Mucosa of descending colon (tissue), 3 donors: ENCODE measurements around the gene ADISSP. TPM values are rescaled to one million over a fixed set of nuclear protein-coding genes. Genes with fewer than 3 reads are reported as not detected.

ENCODE experiments used
- ATAC-seq: fragments of 200-7000 bp; cut with Tn5 transposase; one replicate; pipeline ENCODE4 v1.9.1; 2020; ENCODE audit warnings: mild to moderate bottlenecking, moderate library complexity
- DNase-seq, 3 donors: peaks; one replicate each; pipeline ENCODE4 v3.0.0-alpha.2; 2020
- H3K36me3 ChIP-seq: fragments of 200-600 bp; one replicate; pipeline ENCODE4 v1.8.0; 2021; ENCODE audit warnings: low read depth, mild to moderate bottlenecking
- H3K4me1 ChIP-seq: fragments of 200-600 bp; one replicate; pipeline ENCODE4 v1.8.0; 2021; ENCODE audit warnings: low read depth, mild to moderate bottlenecking
- H3K4me3 ChIP-seq: fragments of 200-600 bp; one replicate; pipeline ENCODE4 v1.8.0; 2021; ENCODE audit warnings: mild to moderate bottlenecking
- H3K9me3 ChIP-seq: fragments of 200-600 bp; one replicate; pipeline ENCODE4 v1.8.0; 2021; ENCODE audit warnings: mild to moderate bottlenecking
- CTCF ChIP-seq: fragments of 200-600 bp; IDR thresholded peaks from one replicate; pipeline ENCODE4 v1.8.0; 2022; ENCODE audit warnings: antibody characterized with exemption, mild to moderate bottlenecking
- intact Hi-C, 2 donors: fragments of 100-400 bp; cut with DNase I in 1 of 2; cut with micrococcal nuclease in 1 of 2; formaldehyde crosslinking; loops; one replicate each; pipeline versions ENCODE4 v1.11.0 to v1.11.1; 2022; cut with DNase I, micrococcal nuclease
- total RNA-seq, 3 donors: library from RNA; stranded (reverse); fragmentation: NEBNext Ultra II Directional in 2 of 3; extraction: Animal tissue kit (Norgen Biotek cat#: 25700) in 2 of 3; gene quantifications; one replicate each; pipeline versions ENCODE4 v1.2.1 to v1.2.4, GENCODE V29; 2021 to 2023
- donor health status: DM: no; HTN: no; CAD: no; lungs with moderate emphysema.
- donor health status: DM: no; HTN: no; CAD: no.
- donor health status: DM: no; HTN: yes; CAD: no.

Gene ADISSP
- total RNA-seq, 3 donors from 2014 or later, result 14.5 to 69.6 (median 26.5) TPM

GRCh38 chr20:3727401-3728021 is 40.0 kb downstream of the ADISSP start:
- ATAC-seq (peak; percentile 44), DNase-seq (peak in 1 of 3 donors; percentile 18)
- Histone ChIP-seq H3K9me3 (no peaks in the 10 kb centered on the region), H3K36me3 (no peaks in the 10 kb centered on the region), H3K4me3 (no peak overlapping the region), H3K4me1 (no peaks in the 10 kb centered on the region)
- intact Hi-C loops, result no loop called here
- TF ChIP-seq CTCF, result no peak

GRCh38 chr20:3724356-3724755 is 43.2 kb downstream of the ADISSP start:
- no peak for TF ChIP-seq CTCF
- peak in 1 of 3 donors; percentile 3 for DNase-seq
- Histone ChIP-seq H3K36me3 (no peaks in the 10 kb centered on the region), H3K4me1 (no peaks in the 10 kb centered on the region), H3K9me3 (no peaks in the 10 kb centered on the region), H3K4me3 (no peak overlapping the region)
- intact Hi-C loops, result no loop called here
- no peak for ATAC-seq

- H3K4me1 ChIP-seq, result no peaks in the 10 kb centered on the region
- no peaks in the 10 kb centered on the region for H3K9me3 ChIP-seq
- no peak for DNase-seq
- TF ChIP-seq CTCF, result no peak
- no peak for ATAC-seq
- intact Hi-C loops, result no loop called here
- no peaks in the 10 kb centered on the region for H3K36me3 ChIP-seq
- no peak overlapping the region for H3K4me3 ChIP-seq
Measured at GRCh38 chr20:3723284-3723683, 44.3 kb downstream of the ADISSP start.

GRCh38 chr20:3721912-3722311 is 45.6 kb downstream of the ADISSP start:
- no peak overlapping the region for H3K4me3 ChIP-seq
- H3K36me3 ChIP-seq, result no peaks in the 10 kb centered on the region
- intact Hi-C loops, result no loop called here
- ATAC-seq (no peak), DNase-seq (no peak)
- no peaks in the 10 kb centered on the region for H3K4me1 ChIP-seq
- TF ChIP-seq CTCF, result no peak
- no peaks in the 10 kb centered on the region for H3K9me3 ChIP-seq

- H3K9me3 ChIP-seq, result no peaks in the 10 kb centered on the region
- DNase-seq, result no peak
- intact Hi-C loops, result no loop called here
- no peaks in the 10 kb centered on the region for H3K36me3 ChIP-seq
- H3K4me3 ChIP-seq, result no peak overlapping the region
- H3K4me1 ChIP-seq, result no peaks in the 10 kb centered on the region
- no peak for TF ChIP-seq CTCF
- ATAC-seq, result no peak
Measured at GRCh38 chr20:3720626-3721025, 46.9 kb downstream of the ADISSP start.

GRCh38 chr20:3720068-3720467 is 47.5 kb downstream of the ADISSP start:
- ATAC-seq, result no peak
- Histone ChIP-seq H3K4me3 (no peak overlapping the region), H3K36me3 (no peaks in the 10 kb centered on the region), H3K9me3 (no peaks in the 10 kb centered on the region), H3K4me1 (no peaks in the 10 kb centered on the region)
- intact Hi-C loops, result no loop called here
- TF ChIP-seq CTCF, result no peak
- DNase-seq, result no peak
